Astrocyte (in vitro differentiated cells and primary cell): ENCODE measurements around the gene CHSY1. TPM values are rescaled to one million over a fixed set of nuclear protein-coding genes. Genes with fewer than 3 reads are reported as not detected.

Experiments
- DNase-seq: peaks from one replicate; pipeline ENCODE4 v3.0.0-alpha.2; 2010; ENCODE audit warnings: low read depth
- FAIRE-seq: peaks from 2 replicates; lab custom pipeline; 2011; peaks lifted over from hg19 to GRCh38; lab: Jason Lieb, UNC
- H2AFZ ChIP-seq: 2 replicates; pipeline ENCODE4 v1.6.0; 2012; ENCODE audit warnings: low read depth, low read length, inconsistent platforms
- H3K27ac ChIP-seq: 2 replicates; pipeline ENCODE4 v1.5.1; 2011; ENCODE audit warnings: low read depth, low read length, inconsistent platforms
- H3K27me3 ChIP-seq: 2 replicates; pipeline ENCODE4 v1.6.0; 2011; ENCODE audit warnings: low read length, inconsistent platforms; ENCODE audit not compliant: insufficient read depth
- H3K36me3 ChIP-seq: 2 replicates; pipeline ENCODE4 v1.5.1; 2011; ENCODE audit warnings: low read length, inconsistent platforms; ENCODE audit not compliant: insufficient read depth
- H3K4me1 ChIP-seq: 2 replicates; pipeline ENCODE4 v1.5.1; 2011; ENCODE audit warnings: low read length, inconsistent platforms; ENCODE audit not compliant: insufficient read depth
- H3K4me2 ChIP-seq: 2 replicates; pipeline ENCODE4 v1.6.0; 2012; ENCODE audit warnings: low read length, inconsistent platforms
- H3K4me3 ChIP-seq: 2 replicates; pipeline ENCODE4 v1.5.1; 2011; ENCODE audit warnings: low read depth, mild to moderate bottlenecking, low read length, inconsistent platforms; ENCODE audit not compliant: insufficient read depth
- H3K79me2 ChIP-seq: 2 replicates; pipeline ENCODE4 v1.6.0; 2012; ENCODE audit warnings: mild to moderate bottlenecking, low read length, inconsistent platforms; ENCODE audit not compliant: insufficient read depth
- H3K9ac ChIP-seq: 2 replicates; pipeline ENCODE4 v1.6.0; 2012; ENCODE audit warnings: mild to moderate bottlenecking, low read length, inconsistent platforms
- H3K9me3 ChIP-seq: 2 replicates; pipeline ENCODE4 v1.5.1; 2012; ENCODE audit warnings: low read depth, mild to moderate bottlenecking, low read length, inconsistent platforms; ENCODE audit not compliant: insufficient read depth
- H4K20me1 ChIP-seq: 2 replicates; pipeline ENCODE4 v1.6.0; 2012; ENCODE audit warnings: low read length, inconsistent platforms; ENCODE audit not compliant: insufficient read depth
- H3K27ac Mint-ChIP-seq: one replicate; pipeline ENCODE4 v1.8.0; 2021; ENCODE audit warnings: mild to moderate bottlenecking, mixed read lengths; ENCODE audit not compliant: unreplicated experiment
- H3K27me3 Mint-ChIP-seq: one replicate; pipeline ENCODE4 v1.8.0; 2021; ENCODE audit warnings: low read depth, mixed read lengths; ENCODE audit not compliant: unreplicated experiment
- H3K36me3 Mint-ChIP-seq: one replicate; pipeline ENCODE4 v1.8.0; 2021; ENCODE audit warnings: low read depth, mixed read lengths; ENCODE audit not compliant: unreplicated experiment
- H3K4me1 Mint-ChIP-seq: one replicate; pipeline ENCODE4 v1.8.0; 2021; ENCODE audit warnings: low read depth, mixed read lengths; ENCODE audit not compliant: unreplicated experiment
- H3K4me3 Mint-ChIP-seq: one replicate; pipeline ENCODE4 v1.8.0; 2021; ENCODE audit warnings: mild to moderate bottlenecking, moderate library complexity, mixed read lengths; ENCODE audit not compliant: unreplicated experiment
- H3K9me3 Mint-ChIP-seq: one replicate; pipeline ENCODE4 v1.8.0; 2021; ENCODE audit warnings: mild to moderate bottlenecking, mixed read lengths; ENCODE audit not compliant: unreplicated experiment
- EZH2 ChIP-seq: IDR thresholded peaks from 2 replicates; pipeline ENCODE4 v1.6.1; 2012; ENCODE audit warnings: mild to moderate bottlenecking, low read length, inconsistent platforms; ENCODE audit not compliant: insufficient read depth
- total RNA-seq: library from RNA; stranded (reverse); gene quantifications from 2 replicates; pipeline ENCODE4 v1.2.1, GENCODE V29; 2021
- TF ChIP-seq, protein P1 (sequence below): IDR thresholded peaks from 2 replicates; pipeline ENCODE4 v1.5.1; 2011; ENCODE audit warnings: low read depth, mild to moderate bottlenecking, inconsistent platforms, low read length, moderate library complexity; ENCODE audit not compliant: insufficient read depth

Gene CHSY1
- total RNA-seq, 1 donor from 2014 or later, result 42.2 TPM

DNA sequence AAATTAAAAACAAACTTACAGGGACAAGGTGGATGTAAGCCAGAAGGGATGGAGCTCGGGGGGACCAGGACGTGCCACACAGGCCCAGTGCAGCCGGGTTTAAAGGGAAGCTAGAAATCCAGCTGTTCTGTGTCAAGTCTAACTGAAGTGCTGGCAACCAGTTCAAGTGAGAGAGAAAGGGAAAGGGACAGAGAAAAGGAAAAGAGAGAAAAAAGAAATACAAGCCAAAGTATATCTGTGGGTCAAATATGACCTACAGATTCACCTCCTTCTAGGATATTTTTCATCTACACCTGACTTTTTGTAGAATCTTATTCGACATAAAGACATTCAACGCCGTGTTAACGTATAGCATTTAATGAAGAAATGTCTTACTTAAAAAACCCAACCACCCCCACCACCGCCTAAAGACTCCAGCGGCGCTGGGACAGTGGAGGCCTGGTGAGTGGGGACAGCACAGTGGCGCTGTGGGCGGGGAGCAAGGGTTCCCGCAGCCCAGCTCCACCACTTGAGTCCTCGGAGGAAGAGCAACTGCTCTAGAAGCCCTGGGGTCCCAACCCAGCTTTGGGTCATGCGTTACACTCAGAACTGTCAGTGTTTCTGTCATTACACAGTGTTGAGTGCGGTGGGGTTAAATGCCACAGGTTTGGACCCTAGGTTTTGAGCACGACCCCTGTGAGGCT, 62.3 kb downstream of the CHSY1 start:
- Histone ChIP-seq H2AFZ (no peak overlapping the region), H3K36me3 (no peaks in the 10 kb centered on the region), H3K4me1 (peaks cover 49% of the 10 kb centered on the region), H3K4me3 (peak overlapping the region; percentile 54), H3K9me3 (no peaks in the 10 kb centered on the region), H3K27me3 (no peaks in the 10 kb centered on the region), H3K79me2 (peaks cover 99% of the 10 kb centered on the region), H4K20me1 (peaks cover 21% of the 10 kb centered on the region), H3K9ac (peak overlapping the region; percentile 95), H3K27ac (peak overlapping the region; percentile 100), H3K4me2 (peak overlapping the region; percentile 86)
- DNase-seq, result no peak
- peaks cover 61% of the 10 kb centered on the region for H3K4me1 Mint-ChIP-seq
- no peak overlapping the region for H3K4me3 Mint-ChIP-seq
- TF ChIP-seq, protein P1, sequence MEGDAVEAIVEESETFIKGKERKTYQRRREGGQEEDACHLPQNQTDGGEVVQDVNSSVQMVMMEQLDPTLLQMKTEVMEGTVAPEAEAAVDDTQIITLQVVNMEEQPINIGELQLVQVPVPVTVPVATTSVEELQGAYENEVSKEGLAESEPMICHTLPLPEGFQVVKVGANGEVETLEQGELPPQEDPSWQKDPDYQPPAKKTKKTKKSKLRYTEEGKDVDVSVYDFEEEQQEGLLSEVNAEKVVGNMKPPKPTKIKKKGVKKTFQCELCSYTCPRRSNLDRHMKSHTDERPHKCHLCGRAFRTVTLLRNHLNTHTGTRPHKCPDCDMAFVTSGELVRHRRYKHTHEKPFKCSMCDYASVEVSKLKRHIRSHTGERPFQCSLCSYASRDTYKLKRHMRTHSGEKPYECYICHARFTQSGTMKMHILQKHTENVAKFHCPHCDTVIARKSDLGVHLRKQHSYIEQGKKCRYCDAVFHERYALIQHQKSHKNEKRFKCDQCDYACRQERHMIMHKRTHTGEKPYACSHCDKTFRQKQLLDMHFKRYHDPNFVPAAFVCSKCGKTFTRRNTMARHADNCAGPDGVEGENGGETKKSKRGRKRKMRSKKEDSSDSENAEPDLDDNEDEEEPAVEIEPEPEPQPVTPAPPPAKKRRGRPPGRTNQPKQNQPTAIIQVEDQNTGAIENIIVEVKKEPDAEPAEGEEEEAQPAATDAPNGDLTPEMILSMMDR, result no peak
- TF ChIP-seq EZH2, result no peak
- no peaks in the 10 kb centered on the region for H3K27me3 Mint-ChIP-seq
- no peak for FAIRE-seq
- no peaks in the 10 kb centered on the region for H3K9me3 Mint-ChIP-seq
- peaks cover 5% of the 10 kb centered on the region for H3K36me3 Mint-ChIP-seq
- peak overlapping the region; percentile 58 for H3K27ac Mint-ChIP-seq

DNA sequence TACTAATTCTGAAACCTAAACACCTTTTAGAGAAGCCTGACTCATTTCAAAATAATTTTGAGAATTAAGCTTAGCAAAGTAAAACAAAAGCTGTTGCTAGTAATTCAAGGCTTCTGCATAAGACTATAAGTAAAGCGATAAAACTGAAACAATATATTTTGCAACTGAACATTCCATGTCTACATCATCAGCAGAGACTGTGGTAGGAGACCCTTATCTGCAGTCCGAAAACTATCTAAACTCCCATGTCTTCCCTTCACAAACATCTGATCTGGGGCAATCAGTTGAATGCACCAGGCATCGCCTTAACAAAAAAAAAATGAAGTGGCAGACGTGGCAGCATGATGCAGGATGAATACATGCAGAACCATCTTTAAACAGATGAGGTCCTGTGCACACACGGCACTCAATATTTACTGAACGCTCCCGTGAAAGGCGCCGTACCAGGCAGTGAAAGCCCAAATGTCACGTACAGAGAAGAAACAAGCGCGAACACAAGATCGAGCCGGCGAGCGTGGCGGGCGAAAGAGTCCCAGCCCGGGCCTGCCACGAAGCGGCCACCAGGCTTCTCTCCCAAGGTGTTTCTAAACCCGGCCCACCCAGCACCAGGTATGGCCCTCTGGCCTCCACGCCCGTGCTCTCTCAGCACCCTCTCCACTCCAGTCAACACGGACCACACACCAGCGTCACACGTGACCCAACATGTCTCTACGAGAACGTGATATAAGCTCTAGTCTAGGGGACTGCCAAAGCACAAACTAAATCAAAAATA, 63.0 kb downstream of the CHSY1 start:
- Histone ChIP-seq H3K36me3 (no peaks in the 10 kb centered on the region), H3K9me3 (no peaks in the 10 kb centered on the region), H4K20me1 (peaks cover 18% of the 10 kb centered on the region), H3K27ac (peak overlapping the region; percentile 100), H3K4me1 (peaks cover 49% of the 10 kb centered on the region), H2AFZ (no peak overlapping the region), H3K4me2 (peak overlapping the region; percentile 86), H3K4me3 (peak overlapping the region; percentile 54), H3K9ac (peak overlapping the region; percentile 95), H3K27me3 (no peaks in the 10 kb centered on the region), H3K79me2 (peaks cover 99% of the 10 kb centered on the region)
- Mint-ChIP-seq H3K4me3 (no peak overlapping the region), H3K4me1 (peaks cover 60% of the 10 kb centered on the region), H3K27me3 (no peaks in the 10 kb centered on the region), H3K36me3 (peaks cover 5% of the 10 kb centered on the region), H3K9me3 (no peaks in the 10 kb centered on the region), H3K27ac (peak overlapping the region; percentile 55)
- TF ChIP-seq EZH2, result no peak
- TF ChIP-seq, protein P1, result no peak
- DNase-seq, result peak; percentile 94
- no peak for FAIRE-seq
